ENCODE data around the gene CDC16.
"Not testable (repeated sequence)": the region's sequence is repeated elsewhere in the genome, so short reads cannot be mapped to it uniquely, and the experiment has no call there.

The CDC16 gene

GRCh38 chr13:114229506-114229905, 5.2 kb upstream of the CDC16 start:
- DNase-seq, result no peak

GRCh38 chr13:114230117-114230516, 4.6 kb upstream of the CDC16 start:
- no peak for DNase-seq

GRCh38 chr13:114230575-114230974, 4.1 kb upstream of the CDC16 start:
- DNase-seq, result no peak

DNA sequence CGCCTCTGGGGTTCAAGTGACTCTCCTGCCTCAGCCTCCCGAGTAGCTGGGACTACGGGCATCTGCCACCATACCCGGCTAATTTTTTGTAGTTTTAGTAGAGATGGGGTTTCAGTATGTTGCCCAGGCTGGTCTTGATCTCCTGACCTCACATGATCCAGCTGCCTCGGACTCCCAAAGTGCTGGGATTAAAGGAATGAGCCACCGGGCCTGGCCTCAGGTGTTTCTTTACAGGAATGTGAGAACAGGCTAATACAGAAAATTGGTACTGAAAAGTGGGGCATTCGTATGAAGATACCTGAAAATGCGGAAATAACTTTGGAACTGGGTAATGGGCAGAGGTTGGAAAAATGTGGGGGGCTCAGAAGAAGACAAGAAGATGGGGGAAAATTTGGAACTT, 2.8 kb upstream of the CDC16 start:
- DNase-seq, result no peak

GRCh38 chr13:114234266-114234644, 442 bp upstream of the CDC16 start:
- no peak for DNase-seq

DNA sequence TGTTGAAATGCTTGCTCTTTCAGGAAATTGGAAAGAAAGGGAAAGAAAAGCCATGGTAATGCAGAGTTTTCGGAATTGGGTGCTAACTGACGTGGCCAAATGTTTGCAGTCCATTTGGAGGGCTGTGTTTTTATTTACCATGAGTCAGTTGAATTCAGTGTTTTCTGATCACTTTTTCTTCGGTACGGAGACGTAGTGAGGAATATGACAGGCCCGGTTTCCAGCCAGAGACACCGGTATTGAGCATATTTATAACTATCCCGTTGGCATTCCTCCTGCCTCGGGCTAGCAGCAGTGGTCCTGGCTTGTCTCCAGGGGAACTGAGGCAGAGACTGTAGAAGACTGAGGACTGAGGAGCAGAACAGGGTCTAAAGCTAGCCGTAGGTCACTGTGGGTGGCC, 1.0 kb downstream of the CDC16 start:
- no peak for DNase-seq

- no peak for DNase-seq
Observed at GRCh38 chr13:114236227-114236626, 1.5 kb downstream of the CDC16 start.

DNA sequence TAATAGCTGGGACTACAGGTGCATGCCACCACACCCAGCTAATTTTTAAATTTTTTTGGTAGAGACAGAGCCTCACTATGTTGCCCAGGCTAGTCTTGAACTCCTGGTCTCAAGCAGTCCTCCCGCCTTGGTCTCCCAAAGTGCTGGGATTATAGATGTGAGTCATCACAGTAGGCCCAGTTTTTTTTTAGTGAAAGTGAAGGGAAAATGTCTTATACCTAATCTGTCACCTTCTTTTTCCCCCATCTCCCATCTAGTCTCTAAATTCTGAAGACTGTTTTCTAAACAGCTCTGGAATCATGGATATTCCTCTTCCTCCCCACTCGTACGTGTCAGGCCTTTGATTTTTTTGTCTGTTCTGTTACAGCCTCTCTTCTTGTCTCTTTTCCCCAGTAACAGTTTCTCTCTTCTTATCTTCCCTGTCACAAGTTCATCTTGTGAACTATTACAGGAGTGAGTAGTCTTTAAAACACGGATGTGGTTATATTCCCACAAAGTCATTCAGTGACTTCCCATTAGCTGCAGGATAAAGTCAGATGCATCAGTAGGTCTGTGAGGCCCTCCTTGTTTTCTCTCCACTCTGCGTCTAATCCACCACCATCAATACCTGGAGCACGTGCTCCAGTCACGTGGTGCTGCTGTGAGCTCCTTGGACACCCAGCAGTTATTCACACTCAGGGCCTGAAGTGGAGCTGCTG, 2.9 kb downstream of the CDC16 start:
- no peak for DNase-seq

DNA sequence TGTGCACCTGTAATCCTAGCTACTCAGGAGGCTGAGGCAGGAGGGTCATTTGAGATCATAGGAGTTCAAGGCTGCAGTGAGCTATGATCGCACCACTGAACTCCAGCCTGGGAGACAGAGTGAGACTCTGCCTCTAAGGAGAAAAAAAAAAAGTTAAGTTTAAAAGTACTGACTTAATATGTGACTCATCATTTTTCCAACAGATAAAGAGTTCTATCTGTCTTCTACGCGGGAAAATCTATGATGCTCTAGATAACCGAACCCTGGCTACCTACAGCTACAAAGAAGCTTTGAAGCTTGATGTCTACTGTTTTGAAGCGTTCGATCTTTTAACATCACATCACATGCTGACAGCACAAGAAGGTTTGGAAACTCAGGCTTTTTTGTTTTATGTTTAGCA, 7.2 kb downstream of the CDC16 start:
- no peak for DNase-seq

GRCh38 chr13:114243971-114244370, 9.3 kb downstream of the CDC16 start:
- DNase-seq, result no peak

GRCh38 chr13:114244637-114245036, 9.9 kb downstream of the CDC16 start:
- no peak for DNase-seq

DNA sequence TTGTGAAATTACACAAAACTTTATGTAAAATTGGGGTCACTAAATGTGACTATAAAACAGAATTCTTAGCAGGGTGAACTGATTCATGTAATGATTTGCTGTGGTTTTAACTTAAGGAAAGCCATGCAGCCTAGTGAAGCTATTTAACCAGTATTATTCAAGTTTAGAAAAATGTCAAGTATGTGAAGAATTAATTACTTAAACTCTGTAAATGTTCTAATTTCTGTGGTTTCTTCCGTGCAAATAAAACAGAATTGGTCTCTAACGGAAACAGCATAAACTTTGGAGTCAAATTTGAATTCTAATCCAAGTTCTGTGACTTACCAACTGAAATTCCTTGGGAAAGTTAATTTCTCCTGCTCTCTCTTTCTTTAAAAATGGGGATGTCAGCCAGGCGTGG, 13.3 kb downstream of the CDC16 start:
- DNase-seq, result no peak

- DNase-seq, result no peak
Observed at GRCh38 chr13:114249077-114249476, 14.4 kb downstream of the CDC16 start.

DNA sequence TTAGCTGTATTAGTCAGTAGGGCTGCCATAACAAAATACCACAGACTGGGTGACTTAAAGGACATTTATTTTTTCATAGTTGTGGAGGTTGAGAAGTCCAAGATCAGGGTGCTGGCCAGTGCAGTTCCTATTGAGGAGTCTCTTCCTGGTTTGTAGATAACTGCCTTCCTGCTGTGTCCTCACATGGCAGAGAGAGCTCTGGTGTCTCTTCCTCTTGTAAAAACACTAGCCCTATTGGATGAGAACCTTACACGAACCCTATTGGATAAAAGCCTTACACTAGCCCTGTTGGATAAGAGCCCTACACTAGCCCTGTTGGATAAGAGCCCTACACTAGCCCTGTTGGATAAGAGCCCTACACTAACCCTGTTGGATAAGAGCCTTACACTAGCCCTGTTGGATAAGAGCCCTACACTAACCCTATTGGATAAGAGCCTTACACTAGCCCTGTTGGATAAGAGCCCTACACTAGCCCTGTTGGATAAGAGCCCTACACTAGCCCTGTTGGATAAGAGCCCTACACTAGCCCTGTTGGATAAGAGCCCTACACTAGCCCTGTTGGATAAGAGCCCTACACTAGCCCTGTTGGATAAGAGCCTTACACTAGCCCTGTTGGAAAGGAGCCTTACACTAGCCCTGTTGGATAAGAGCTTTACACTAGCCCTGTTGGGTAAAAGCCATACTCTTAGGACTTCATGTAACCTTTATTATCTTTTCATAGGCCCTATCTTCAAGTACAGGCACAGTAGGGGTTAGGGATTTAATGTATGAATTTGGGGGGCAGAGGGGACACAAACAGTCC, 17.1 kb downstream of the CDC16 start:
- not testable (repeated sequence) for DNase-seq

GRCh38 chr13:114256547-114256946, 21.9 kb downstream of the CDC16 start:
- no peak for DNase-seq

DNA sequence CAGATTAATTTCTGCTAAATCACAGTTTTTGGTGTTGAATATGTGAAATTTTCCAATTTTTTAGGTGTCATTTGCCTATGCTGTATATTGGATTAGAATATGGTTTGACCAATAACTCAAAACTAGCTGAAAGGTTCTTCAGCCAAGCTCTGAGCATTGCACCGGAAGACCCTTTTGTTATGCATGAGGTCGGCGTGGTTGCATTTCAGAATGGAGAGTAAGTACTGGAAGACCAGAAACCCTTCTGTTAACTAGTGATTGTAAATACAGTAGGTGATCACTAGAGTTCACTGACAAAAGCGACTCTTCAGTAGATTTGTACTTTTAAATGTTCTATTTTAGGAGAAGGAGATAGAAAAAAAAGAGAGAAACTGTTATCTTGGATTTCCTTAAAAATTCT, 22.3 kb downstream of the CDC16 start:
- DNase-seq, result no peak

DNA sequence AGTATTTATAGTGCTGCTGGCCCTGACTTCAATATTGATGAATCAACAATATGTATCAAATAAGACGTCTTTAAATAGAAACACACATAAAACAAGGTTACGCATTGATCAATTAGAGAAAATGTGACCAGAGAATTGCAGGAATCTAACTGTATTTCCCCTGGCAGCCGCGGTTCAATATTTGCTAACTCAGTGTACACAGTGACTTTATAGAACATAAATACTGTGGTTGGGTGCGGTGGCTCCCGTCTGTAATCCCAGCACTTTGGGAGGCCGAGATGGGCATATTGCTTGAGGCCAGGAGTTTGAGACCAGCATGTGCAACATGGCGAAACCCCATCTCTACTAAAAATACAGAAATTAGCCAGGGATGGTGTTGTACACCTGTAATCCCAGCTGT, 23.9 kb downstream of the CDC16 start:
- no peak for DNase-seq

GRCh38 chr13:114259374-114259773, 24.7 kb downstream of the CDC16 start:
- no peak for DNase-seq

GRCh38 chr13:114259974-114260373, 25.3 kb downstream of the CDC16 start:
- no peak for DNase-seq

- no peak for DNase-seq
Observed at GRCh38 chr13:114260814-114261213, 26.1 kb downstream of the CDC16 start.

DNA sequence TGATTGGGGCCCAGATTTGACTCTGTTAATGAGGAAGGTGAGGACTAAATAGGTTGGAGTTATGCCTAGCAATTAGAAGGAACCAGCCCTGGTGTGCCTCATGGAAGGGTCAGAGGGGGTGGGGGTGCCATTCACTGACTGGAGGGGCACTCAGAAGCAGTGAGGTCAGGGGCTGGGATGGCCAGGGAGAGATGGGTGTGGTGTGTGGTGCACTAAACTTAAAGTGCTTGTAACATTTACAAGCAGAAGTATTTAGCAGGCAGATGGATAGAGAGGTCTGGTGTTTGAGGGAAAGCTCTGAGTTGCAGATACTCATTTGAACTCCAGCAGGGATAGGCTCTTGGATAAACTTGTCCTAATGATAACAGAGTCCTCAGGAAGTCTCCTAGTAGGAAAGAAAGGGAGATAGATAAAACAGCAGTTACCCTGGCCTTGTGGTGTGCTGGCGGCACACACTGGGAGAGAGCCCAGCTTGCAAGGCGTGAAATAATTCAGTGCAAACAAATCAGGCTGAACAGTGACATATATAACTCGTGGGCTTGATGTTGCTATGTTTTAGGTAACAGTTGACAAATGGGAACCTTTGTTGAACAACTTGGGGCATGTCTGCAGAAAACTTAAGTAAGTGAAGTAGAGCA, 26.8 kb downstream of the CDC16 start:
- no peak for DNase-seq

DNA sequence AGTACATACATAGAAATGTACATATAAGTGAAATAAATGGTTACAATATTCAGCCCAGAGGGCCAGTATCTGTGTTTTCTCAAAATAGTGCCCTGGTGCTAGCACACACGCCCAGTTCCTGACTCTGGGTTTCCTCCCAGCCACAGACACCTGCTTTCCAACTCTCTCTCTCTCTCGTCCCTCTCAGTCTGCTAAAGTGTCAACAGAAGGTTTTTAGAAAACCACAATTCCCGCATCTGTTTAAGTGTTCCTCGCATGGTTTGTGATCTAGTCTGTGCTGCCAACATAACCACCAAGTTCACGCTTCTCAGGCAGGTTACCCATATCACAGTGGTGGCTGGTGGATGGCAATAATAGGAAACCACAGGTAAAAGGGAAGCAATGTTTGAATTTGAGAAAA, 28.9 kb downstream of the CDC16 start:
- DNase-seq, result peak; percentile 28

DNA sequence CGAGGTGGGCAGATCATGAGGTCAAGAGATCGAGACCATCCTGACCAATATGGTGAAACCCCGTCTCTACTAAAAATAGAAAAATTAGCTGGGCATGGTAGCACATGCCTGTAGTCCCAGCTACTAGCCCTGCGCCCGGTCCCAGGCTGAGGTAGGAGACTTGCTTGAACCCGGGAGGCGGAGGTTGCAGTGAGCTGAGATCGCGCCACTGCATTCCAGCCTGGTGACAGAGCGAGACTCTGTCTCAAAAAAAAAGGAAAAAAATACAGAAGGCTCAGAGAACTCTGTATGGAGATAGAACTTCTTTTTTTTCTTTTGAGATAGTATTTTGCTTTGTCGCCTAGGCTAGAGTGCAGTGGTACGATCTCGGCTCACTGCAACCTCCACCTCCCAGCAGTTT, 29.6 kb downstream of the CDC16 start:
- DNase-seq, result not testable (repeated sequence)

All from activated CD4-positive, alpha-beta T cell treated with anti-CD3 and anti-CD28 coated beads, Interleukin-10, Interleukin-2, amounts not matched to agents 100 ng/mL and 50 ng/mL, durations not matched to agents 16 hours and 8 hours (primary cell).